Smooth muscle cell (in vitro differentiated cells): ENCODE data around the gene USP36. TPM values are rescaled to one million over a fixed set of nuclear protein-coding genes. Genes with fewer than 3 reads are reported as not detected.

Experiments
- DNase-seq: peaks from one replicate; lab custom pipeline; 2025; ENCODE audit not compliant: unreplicated experiment; lab: John Stamatoyannopoulos, UW
- H2AFZ ChIP-seq: fragments of 200-600 bp; sonication (generic); 2 replicates; pipeline ENCODE4 v1.6.0; 2016; ENCODE audit warnings: antibody characterized with exemption, low read depth, mild to moderate bottlenecking
- H3F3A ChIP-seq: fragments of 200-600 bp; sonication (generic); 2 replicates; pipeline ENCODE4 v1.6.0; 2017; ENCODE audit warnings: antibody characterized with exemption, low read depth
- H3K27ac ChIP-seq: fragments of 200-600 bp; sonication (generic); 2 replicates; pipeline ENCODE4 v1.5.1; 2016; ENCODE audit warnings: low read depth, mild to moderate bottlenecking
- H3K27me3 ChIP-seq: fragments of 200-600 bp; sonication (generic); 2 replicates; pipeline ENCODE4 v1.6.1; 2016; ENCODE audit warnings: low read depth, mild to moderate bottlenecking
- H3K36me3 ChIP-seq: fragments of 200-600 bp; sonication (generic); 2 replicates; pipeline ENCODE4 v1.5.1; 2016; ENCODE audit warnings: low read depth
- H3K4me1 ChIP-seq: fragments of 200-600 bp; sonication (generic); 2 replicates; pipeline ENCODE4 v1.5.1; 2016; ENCODE audit warnings: low read depth
- H3K4me2 ChIP-seq: fragments of 200-600 bp; sonication (generic); 2 replicates; pipeline ENCODE4 v1.6.0; 2016; ENCODE audit warnings: mild to moderate bottlenecking
- H3K4me3 ChIP-seq: fragments of 200-600 bp; sonication (generic); 2 replicates; pipeline ENCODE4 v1.5.1; 2016; ENCODE audit warnings: mild to moderate bottlenecking
- H3K79me2 ChIP-seq: fragments of 200-600 bp; sonication (generic); 2 replicates; pipeline ENCODE4 v1.6.0; 2016; ENCODE audit warnings: low read depth, mild to moderate bottlenecking
- H3K9ac ChIP-seq: fragments of 200-600 bp; sonication (generic); 2 replicates; pipeline ENCODE4 v1.6.0; 2016; ENCODE audit warnings: low read depth
- H3K9me3 ChIP-seq: fragments of 200-600 bp; sonication (generic); replicated peaks from 2 replicates; pipeline ENCODE4 v1.5.1; 2016; ENCODE audit warnings: low read depth
- H4K20me1 ChIP-seq: fragments of 200-600 bp; sonication (generic); 2 replicates; pipeline ENCODE4 v1.6.0; 2016; ENCODE audit warnings: low read depth
- WGBS: methylation state at CpG from one replicate; pipeline ENCODE4 v1.1.7; 2016; ENCODE audit warnings: low lambda C conversion rate; 5-methylcytosine and 5-hydroxymethylcytosine counted together
- polyA plus RNA-seq: library from polyadenylated mRNA; unstranded; fragments of >200 nt; fragmentation: Nextera tagmentation; extraction: Ambion mirVana; gene quantifications from 2 replicates; pipeline ENCODE4 v1.2.1, GENCODE V29; 2016
- total RNA-seq: library from RNA; depleted of rRNA; stranded (reverse); fragments of >200 nt; gene quantifications from 2 replicates; pipeline ENCODE4 v1.2.3, GENCODE V29; 2014
- TF ChIP-seq, protein P1 (sequence below): fragments of 200-600 bp; sonication (generic); IDR thresholded peaks from 2 replicates; pipeline ENCODE4 v1.5.1; 2017; ENCODE audit warnings: borderline replicate concordance, mild to moderate bottlenecking, antibody characterized with exemption; ENCODE audit not compliant: insufficient read depth, poor library complexity, severe bottlenecking

The USP36 gene
- total and polyA plus RNA-seq, 2 experiments from 2014 or later: 17.6 to 29.0 TPM

GRCh38 chr17:78808163-78808562 is 32.5 kb downstream of the USP36 start:
- TF ChIP-seq, protein P1, sequence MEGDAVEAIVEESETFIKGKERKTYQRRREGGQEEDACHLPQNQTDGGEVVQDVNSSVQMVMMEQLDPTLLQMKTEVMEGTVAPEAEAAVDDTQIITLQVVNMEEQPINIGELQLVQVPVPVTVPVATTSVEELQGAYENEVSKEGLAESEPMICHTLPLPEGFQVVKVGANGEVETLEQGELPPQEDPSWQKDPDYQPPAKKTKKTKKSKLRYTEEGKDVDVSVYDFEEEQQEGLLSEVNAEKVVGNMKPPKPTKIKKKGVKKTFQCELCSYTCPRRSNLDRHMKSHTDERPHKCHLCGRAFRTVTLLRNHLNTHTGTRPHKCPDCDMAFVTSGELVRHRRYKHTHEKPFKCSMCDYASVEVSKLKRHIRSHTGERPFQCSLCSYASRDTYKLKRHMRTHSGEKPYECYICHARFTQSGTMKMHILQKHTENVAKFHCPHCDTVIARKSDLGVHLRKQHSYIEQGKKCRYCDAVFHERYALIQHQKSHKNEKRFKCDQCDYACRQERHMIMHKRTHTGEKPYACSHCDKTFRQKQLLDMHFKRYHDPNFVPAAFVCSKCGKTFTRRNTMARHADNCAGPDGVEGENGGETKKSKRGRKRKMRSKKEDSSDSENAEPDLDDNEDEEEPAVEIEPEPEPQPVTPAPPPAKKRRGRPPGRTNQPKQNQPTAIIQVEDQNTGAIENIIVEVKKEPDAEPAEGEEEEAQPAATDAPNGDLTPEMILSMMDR: no peak
- no peak overlapping the region for H3K9ac ChIP-seq
- no peak overlapping the region for H3K4me2 ChIP-seq
- DNase-seq: no peak
- no peaks in the 10 kb centered on the region for H3K27me3 ChIP-seq
- H3K4me1 ChIP-seq: no peaks in the 10 kb centered on the region
- no peak overlapping the region for H3K27ac ChIP-seq
- WGBS: 77% methylated on average over 4 of the region's 4 CpGs
- H3F3A ChIP-seq: peaks cover 4% of the 10 kb centered on the region
- H3K79me2 ChIP-seq: no peaks in the 10 kb centered on the region
- no peaks in the 10 kb centered on the region for H4K20me1 ChIP-seq
- no peak overlapping the region for H2AFZ ChIP-seq
- no peaks in the 10 kb centered on the region for H3K9me3 ChIP-seq
- no peak overlapping the region for H3K4me3 ChIP-seq
- peaks cover 18% of the 10 kb centered on the region for H3K36me3 ChIP-seq

- Histone ChIP-seq H3K9ac (no peak overlapping the region), H3K27me3 (no peaks in the 10 kb centered on the region), H3K4me2 (no peak overlapping the region), H4K20me1 (peaks cover 4% of the 10 kb centered on the region), H3K4me3 (no peak overlapping the region), H3K27ac (no peak overlapping the region), H3K36me3 (peaks cover 9% of the 10 kb centered on the region), H3F3A (peaks cover 4% of the 10 kb centered on the region), H3K79me2 (no peaks in the 10 kb centered on the region), H3K4me1 (no peaks in the 10 kb centered on the region), H2AFZ (no peak overlapping the region), H3K9me3 (no peaks in the 10 kb centered on the region)
- 94% methylated on average over 8 of the region's 9 CpGs for WGBS
- DNase-seq: no peak
- TF ChIP-seq, protein P1: no peak
Observed at GRCh38 chr17:78806451-78806850, 34.2 kb downstream of the USP36 start.

GRCh38 chr17:78805301-78805700 is 35.3 kb downstream of the USP36 start:
- Histone ChIP-seq H4K20me1 (peaks cover 5% of the 10 kb centered on the region), H2AFZ (no peak overlapping the region), H3K9ac (no peak overlapping the region), H3K27me3 (no peaks in the 10 kb centered on the region), H3K4me1 (no peaks in the 10 kb centered on the region), H3K79me2 (no peaks in the 10 kb centered on the region), H3K4me3 (no peak overlapping the region), H3K27ac (no peak overlapping the region), H3K4me2 (no peak overlapping the region), H3F3A (peaks cover 4% of the 10 kb centered on the region), H3K9me3 (no peaks in the 10 kb centered on the region), H3K36me3 (no peaks in the 10 kb centered on the region)
- TF ChIP-seq, protein P1: no peak
- WGBS: 90% methylated on average over 14 of the region's 14 CpGs
- no peak for DNase-seq

GRCh38 chr17:78804777-78805176 is 35.8 kb downstream of the USP36 start:
- H3F3A ChIP-seq: no peaks in the 10 kb centered on the region
- 95% methylated on average over 11 of the region's 11 CpGs for WGBS
- TF ChIP-seq, protein P1: no peak
- H3K4me3 ChIP-seq: no peak overlapping the region
- peaks cover 10% of the 10 kb centered on the region for H4K20me1 ChIP-seq
- no peaks in the 10 kb centered on the region for H3K36me3 ChIP-seq
- H3K79me2 ChIP-seq: no peaks in the 10 kb centered on the region
- no peak overlapping the region for H3K9ac ChIP-seq
- H3K27ac ChIP-seq: no peak overlapping the region
- H3K9me3 ChIP-seq: no peaks in the 10 kb centered on the region
- H3K27me3 ChIP-seq: no peaks in the 10 kb centered on the region
- no peak overlapping the region for H3K4me2 ChIP-seq
- H2AFZ ChIP-seq: no peak overlapping the region
- no peak for DNase-seq
- no peaks in the 10 kb centered on the region for H3K4me1 ChIP-seq
